GM18868 (cell line): Measurements from ENCODE around the gene CCDC17.

ENCODE experiments used
- ATAC-seq: cut with Tn5 transposase; IDR thresholded peaks from one replicate; pipeline ENCODE4 v1.9.1; 2021; ENCODE audit warnings: mild to moderate bottlenecking, moderate library complexity; ENCODE audit not compliant: unreplicated experiment

Gene CCDC17

DNA sequence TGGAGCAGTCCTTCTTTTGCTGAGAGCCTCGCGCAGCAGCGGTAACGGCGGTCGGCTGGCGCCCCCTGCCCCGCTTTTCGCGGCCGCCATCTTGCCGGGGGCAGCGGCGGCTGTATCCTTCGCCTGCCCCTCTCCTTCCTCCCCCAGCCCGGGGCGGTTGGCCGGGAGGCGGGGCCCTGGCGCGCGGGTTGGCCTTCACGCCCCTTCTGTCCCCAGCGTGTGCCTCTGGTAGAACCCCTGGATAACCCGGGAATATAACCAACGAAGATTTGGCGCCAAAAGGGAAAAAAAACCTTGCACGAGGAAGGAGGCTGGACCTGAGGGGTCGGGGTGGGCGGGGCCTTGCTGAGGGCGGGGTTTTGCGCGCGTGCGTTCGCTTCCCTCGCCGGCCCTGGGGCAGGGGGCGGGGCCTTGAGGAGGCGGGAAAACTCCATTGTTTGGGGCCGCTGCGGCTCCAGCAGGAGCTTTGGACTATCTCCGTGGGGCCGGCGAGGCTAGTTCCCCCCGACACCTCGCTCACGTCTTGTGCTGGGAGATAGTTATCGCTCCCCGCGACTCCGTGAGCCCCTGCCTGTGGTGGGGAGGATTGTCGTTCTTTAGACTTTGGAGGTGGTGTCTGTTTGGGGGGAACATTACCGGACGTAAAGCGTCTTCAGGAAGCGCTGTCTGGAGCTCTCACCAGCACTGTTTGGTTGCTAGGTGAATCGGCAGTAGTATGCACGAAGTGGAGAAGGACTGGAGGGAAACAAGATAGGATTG is 39.3 kb downstream of the CCDC17 start:
- ATAC-seq, result peak; percentile 26

DNA sequence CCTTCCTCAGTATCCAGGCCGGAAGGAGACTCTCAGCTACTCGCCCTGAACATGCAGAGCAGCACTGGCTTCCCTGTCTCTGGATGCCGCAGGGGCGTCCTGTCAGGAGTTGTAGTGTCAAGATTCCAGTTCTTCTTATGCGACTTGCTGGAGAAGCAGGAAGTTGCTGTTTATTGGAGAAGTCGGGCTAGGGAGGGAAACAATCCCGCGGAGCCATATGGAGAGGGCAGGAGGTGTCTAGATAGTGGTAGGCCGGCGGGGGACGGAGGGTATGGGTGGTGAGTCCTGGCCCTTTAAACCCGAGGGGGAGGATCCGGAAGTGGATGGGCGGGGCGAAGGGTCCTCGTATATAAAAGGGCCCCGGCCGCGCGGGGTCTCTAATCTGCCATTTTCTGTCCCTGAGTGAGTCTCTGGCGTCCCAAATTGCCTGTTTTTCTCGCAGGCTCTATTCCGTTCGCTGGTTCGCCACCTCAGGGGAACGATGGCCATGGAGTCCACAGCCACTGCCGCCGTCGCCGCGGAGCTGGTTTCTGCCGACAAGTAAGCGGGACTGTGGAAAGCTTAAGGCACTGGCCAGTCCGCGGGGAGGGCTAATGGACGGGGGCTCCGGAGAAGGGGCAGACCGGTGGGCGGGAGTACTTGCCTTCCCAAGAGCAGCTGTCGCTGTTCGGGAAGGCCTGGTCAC is 40.0 kb downstream of the CCDC17 start, which contains the start of gene NASP:
Gene NASP, plus strand, starts transcription at position 376 of the 685 bp plus-strand sequence. Its CDS starts 106 bp downstream, at position 482.
- peak; percentile 37 for ATAC-seq

DNA sequence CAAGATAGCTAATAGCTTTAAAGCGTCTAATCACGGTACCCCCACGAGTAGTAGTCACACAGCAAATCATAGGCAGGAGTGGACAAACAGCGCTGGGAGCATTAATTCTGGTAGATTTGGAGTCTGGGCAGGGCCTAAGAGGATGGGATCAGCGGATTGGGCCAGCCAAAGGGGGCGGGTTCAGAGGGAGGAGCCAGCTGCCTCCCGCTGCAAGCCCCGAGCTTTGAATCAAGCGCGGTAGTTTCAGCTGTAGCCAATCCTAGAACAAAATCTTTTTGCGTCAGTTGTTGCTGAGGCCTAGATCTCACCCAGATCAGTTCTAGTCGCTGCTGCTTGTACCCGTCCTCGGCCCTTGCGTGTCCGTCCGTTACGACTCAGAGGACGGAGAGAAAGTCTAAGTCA is 40.6 kb downstream of the CCDC17 start:
- peak; percentile 77 for ATAC-seq

DNA sequence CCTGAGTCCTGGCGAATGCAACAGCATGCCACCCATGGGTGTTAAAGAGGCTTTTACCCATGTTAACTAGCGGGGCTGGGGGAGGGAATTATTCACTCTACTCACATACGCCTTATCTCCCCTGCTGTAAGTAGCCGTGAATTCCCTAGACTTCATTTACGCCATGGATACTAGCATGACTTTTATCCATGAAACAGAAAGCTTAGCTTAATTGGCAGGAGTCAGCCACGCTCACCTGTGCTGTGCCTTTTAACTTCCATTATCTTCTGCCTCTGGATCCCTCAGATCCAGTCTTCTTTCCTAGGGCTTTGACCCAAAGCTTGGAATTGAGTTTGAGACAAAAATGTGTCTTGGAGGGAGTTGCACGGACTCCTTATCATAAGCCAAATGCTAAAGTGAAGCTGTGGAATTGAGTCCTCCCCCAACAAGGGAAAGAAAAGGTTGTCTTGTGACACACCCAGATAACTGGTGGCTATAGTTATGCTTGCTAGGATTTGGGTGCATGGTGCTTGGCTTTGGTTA is 49.7 kb downstream of the CCDC17 start:
- ATAC-seq, result no peak

DNA sequence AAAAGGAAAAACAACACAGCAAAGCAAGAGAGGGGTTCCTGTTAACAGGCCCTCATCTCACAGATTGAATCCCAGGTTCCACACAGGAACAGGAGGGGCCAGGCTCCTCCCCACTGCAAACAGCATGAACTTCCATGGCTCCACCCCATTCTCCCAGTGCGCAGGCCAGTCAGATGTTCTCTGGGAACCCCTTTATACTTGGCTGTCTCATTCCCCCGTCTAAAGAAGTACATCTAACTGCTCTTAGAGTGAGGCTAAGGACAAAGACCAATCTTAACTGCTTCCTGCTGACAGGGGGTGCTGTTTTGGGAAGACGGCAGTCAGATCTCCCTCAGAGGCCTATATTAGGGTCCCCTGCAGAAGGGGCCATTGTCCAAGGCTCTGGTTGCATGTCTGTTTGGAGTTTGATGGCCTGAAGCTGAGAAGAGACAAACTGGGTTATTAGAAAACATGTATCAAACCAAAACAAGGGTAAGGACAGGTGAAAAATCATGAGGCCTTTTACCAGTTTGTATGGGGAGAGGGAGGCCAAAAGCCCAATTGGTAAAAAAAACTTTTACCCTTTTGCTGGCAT is 50.5 kb downstream of the CCDC17 start:
- ATAC-seq, result no peak

DNA sequence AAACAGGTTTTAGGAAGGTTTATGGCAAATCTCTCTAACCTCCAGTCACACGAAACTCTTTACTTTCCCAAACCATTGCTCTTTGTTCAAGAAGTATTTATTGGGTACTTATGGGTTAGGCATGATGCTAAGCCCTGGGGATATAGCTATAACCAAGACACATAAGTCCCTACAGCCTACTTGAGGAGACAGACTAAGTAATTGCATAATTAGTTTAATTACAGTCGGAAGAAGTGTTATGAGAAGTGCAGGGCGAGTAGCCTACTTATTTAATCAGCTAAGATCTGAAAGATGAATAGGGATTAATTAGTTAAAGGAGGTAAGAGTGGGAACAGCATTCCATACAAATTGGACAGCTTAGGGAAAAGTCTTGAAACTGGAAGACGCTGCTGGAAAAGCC is 53.2 kb downstream of the CCDC17 start:
- ATAC-seq, result no peak
